K562 treated with DMSO at 1 percent for 48 hours (cell line): ENCODE data around the gene LUC7L. TPM values are rescaled to one million over a fixed set of nuclear protein-coding genes. Genes with fewer than 3 reads are reported as not detected.

Experiments used
- total RNA-seq: library from RNA; unstranded; fragments of 300-600 nt; gene quantifications from 2 replicates; pipeline ENCODE4 v1.2.3, GENCODE V29; 2022; ENCODE audit warnings: low replicate concordance; ENCODE audit errors: extremely low read depth

Gene LUC7L
- total RNA-seq = not detected in 2 replicates

GRCh38 chr16:228852-229730, at the start of gene LUC7L:
Gene LUC7L (minus strand): TSS chr16:229449. CDS start chr16:229339, 110 bp downstream.

GRCh38 chr16:275786-276232, 46.6 kb upstream of the LUC7L start, which contains the start of gene RGS11:
Gene RGS11 (minus strand): TSS chr16:275944. CDS start chr16:275911, 33 bp downstream.

GRCh38 chr16:234468-235305, 5.4 kb upstream of the LUC7L start, which contains the start of gene FAM234A:
Gene FAM234A (plus strand): TSS chr16:234821. CDS start chr16:254414, 19,593 bp downstream.

GRCh38 chr16:180101-180675, 49.1 kb downstream of the LUC7L start, which contains the start of gene HBQ1:
Gene HBQ1 (plus strand): TSS chr16:180459. CDS start chr16:180487, 28 bp downstream.

GRCh38 chr16:176477-177382, 52.5 kb downstream of the LUC7L start, which contains the start of gene HBA1:
Gene HBA1 (plus strand): TSS chr16:176680. CDS start chr16:176717, 37 bp downstream.

GRCh38 chr16:172374-172941, 56.8 kb downstream of the LUC7L start, which contains the start of gene HBA2:
Gene HBA2 (plus strand): TSS chr16:172876. CDS start chr16:172913, 37 bp downstream.

GRCh38 chr16:165539-166374, 63.5 kb downstream of the LUC7L start, which contains the start of gene HBM:
Gene HBM (plus strand): TSS chr16:165978. CDS start chr16:165998, 20 bp downstream.

GRCh38 chr16:152141-153128, 76.8 kb downstream of the LUC7L start, which contains the start of gene HBZ:
Gene HBZ (plus strand): TSS chr16:152644. CDS start chr16:152910, 266 bp downstream.

Other genes with a start within 250 kb of the LUC7L start
- gene POLR3K, start 175.8 kb downstream of the LUC7L start, total RNA-seq = not detected in 2 replicates
- not detected in 2 replicates for gene SNRNP25, start 175.6 kb downstream of the LUC7L start, total RNA-seq
- gene RHBDF1, start 156.8 kb downstream of the LUC7L start, total RNA-seq = not detected in 2 replicates
- not detected in 2 replicates for gene MPG, start 151.2 kb downstream of the LUC7L start, total RNA-seq
- gene NPRL3, start 90.8 kb downstream of the LUC7L start, total RNA-seq = not detected in 2 replicates
- not detected in 2 replicates for gene HBZ, start 76.8 kb downstream of the LUC7L start, total RNA-seq
- not detected in 2 replicates for gene HBM, start 63.5 kb downstream of the LUC7L start, total RNA-seq
- not detected in 2 replicates for gene HBA2, start 56.6 kb downstream of the LUC7L start, total RNA-seq
- gene HBA1, start 52.8 kb downstream of the LUC7L start, total RNA-seq = not detected in 2 replicates
- gene HBQ1, start 49.0 kb downstream of the LUC7L start, total RNA-seq = not detected in 2 replicates
- not detected in 2 replicates for gene FAM234A, start 5.4 kb upstream of the LUC7L start, total RNA-seq
- not detected in 2 replicates for gene RGS11, start 46.5 kb upstream of the LUC7L start, total RNA-seq
- not detected in 2 replicates for gene ARHGDIG, start 51.1 kb upstream of the LUC7L start, total RNA-seq
- not detected in 2 replicates for gene PDIA2, start 53.7 kb upstream of the LUC7L start, total RNA-seq
- gene AXIN1, start 123.3 kb upstream of the LUC7L start, total RNA-seq = not detected in 2 replicates
- gene MRPL28, start 141.1 kb upstream of the LUC7L start, total RNA-seq = not detected in 2 replicates
- gene PGAP6, start 152.5 kb upstream of the LUC7L start, total RNA-seq = not detected in 2 replicates
- gene NME4, start 167.8 kb upstream of the LUC7L start, total RNA-seq = not detected in 2 replicates
- not detected in 2 replicates for gene DECR2, start 172.4 kb upstream of the LUC7L start, total RNA-seq
- gene RAB11FIP3, start 196.2 kb upstream of the LUC7L start, total RNA-seq = not detected in 2 replicates